Adipocyte (in vitro differentiated cells): ENCODE measurements around the gene COL23A1.
"Not testable (repeated sequence)": the region's sequence is repeated elsewhere in the genome, so short reads cannot be mapped to it uniquely, and the experiment has no call there.

ENCODE experiments used
- DNase-seq: peaks from one replicate; pipeline ENCODE4 v3.0.0-alpha.2; 2015; ENCODE audit warnings: low read depth
- H3K27me3 ChIP-seq: replicated peaks from 2 replicates; pipeline ENCODE4 v1.7.0; 2013; ENCODE audit warnings: mild to moderate bottlenecking, low read length, moderate library complexity; ENCODE audit not compliant: control insufficient read depth, insufficient read depth
- H3K36me3 ChIP-seq: 2 replicates; pipeline ENCODE4 v1.7.0; 2013; ENCODE audit warnings: low read length, mild to moderate bottlenecking, moderate library complexity; ENCODE audit not compliant: control insufficient read depth, insufficient read depth, severe bottlenecking
- H3K4me1 ChIP-seq: 2 replicates; pipeline ENCODE4 v1.7.0; 2013; ENCODE audit warnings: mild to moderate bottlenecking, low read length, moderate library complexity; ENCODE audit not compliant: control insufficient read depth, insufficient read depth
- H3K4me3 ChIP-seq: 2 replicates; pipeline ENCODE4 v1.7.0; 2013; ENCODE audit warnings: mild to moderate bottlenecking, low read length, moderate library complexity
- H3K9ac ChIP-seq: 2 replicates; pipeline ENCODE4 v1.7.0; 2013; ENCODE audit warnings: mild to moderate bottlenecking, low read length, moderate library complexity
- H3K9me3 ChIP-seq: 2 replicates; pipeline ENCODE4 v1.7.0; 2013; ENCODE audit warnings: mild to moderate bottlenecking, low read length, moderate library complexity; ENCODE audit not compliant: control insufficient read depth

Gene COL23A1

GRCh38 chr5:178202541-178202940, 387.7 kb downstream of the COL23A1 start:
- no peaks in the 10 kb centered on the region for H3K9me3 ChIP-seq
- DNase-seq, result no peak
- peaks cover 16% of the 10 kb centered on the region for H3K36me3 ChIP-seq
- H3K4me1 ChIP-seq, result peaks cover 18% of the 10 kb centered on the region
- no peak overlapping the region for H3K4me3 ChIP-seq
- no peaks in the 10 kb centered on the region for H3K27me3 ChIP-seq
- H3K9ac ChIP-seq, result no peak overlapping the region

- H3K4me3 ChIP-seq, result no peak overlapping the region
- DNase-seq, result no peak
- no peaks in the 10 kb centered on the region for H3K9me3 ChIP-seq
- no peak overlapping the region for H3K9ac ChIP-seq
- no peaks in the 10 kb centered on the region for H3K27me3 ChIP-seq
- H3K4me1 ChIP-seq, result peaks cover 12% of the 10 kb centered on the region
- H3K36me3 ChIP-seq, result peaks cover 10% of the 10 kb centered on the region
These were observed 388.3 kb downstream of the COL23A1 start for GRCh38 chr5:178201927-178202235.

- H3K36me3 ChIP-seq, result peaks cover 5% of the 10 kb centered on the region
- no peaks in the 10 kb centered on the region for H3K9me3 ChIP-seq
- no peaks in the 10 kb centered on the region for H3K27me3 ChIP-seq
- no peak overlapping the region for H3K9ac ChIP-seq
- H3K4me1 ChIP-seq, result peaks cover 7% of the 10 kb centered on the region
- DNase-seq, result no peak
- H3K4me3 ChIP-seq, result no peak overlapping the region
These were observed 388.8 kb downstream of the COL23A1 start for GRCh38 chr5:178201221-178201926.

GRCh38 chr5:178199581-178200434, 390.4 kb downstream of the COL23A1 start:
- Histone ChIP-seq H3K4me1 (no peaks in the 10 kb centered on the region), H3K9ac (no peak overlapping the region)
- DNase-seq, result no peak

GRCh38 chr5:178198706-178199105, 391.5 kb downstream of the COL23A1 start:
- peaks cover 14% of the 10 kb centered on the region for H3K27me3 ChIP-seq

More at GRCh38 chr5:178199581-178200434, 390.4 kb downstream of the COL23A1 start:
- Histone ChIP-seq H3K27me3 (peaks cover 3% of the 10 kb centered on the region), H3K4me3 (no peak overlapping the region), H3K9me3 (no peaks in the 10 kb centered on the region), H3K36me3 (no peaks in the 10 kb centered on the region)

GRCh38 chr5:178198151-178198550, 392.0 kb downstream of the COL23A1 start:
- not testable (repeated sequence) for H3K9me3 ChIP-seq, H3K4me3 ChIP-seq, H3K9ac ChIP-seq, H3K36me3 ChIP-seq, H3K4me1 ChIP-seq, DNase-seq
- peaks cover 19% of the 10 kb centered on the region for H3K27me3 ChIP-seq

More at GRCh38 chr5:178198706-178199105, 391.5 kb downstream of the COL23A1 start:
- H3K36me3 ChIP-seq, result no peaks in the 10 kb centered on the region
- H3K4me1 ChIP-seq, result no peaks in the 10 kb centered on the region
- no peak overlapping the region for H3K9ac ChIP-seq
- DNase-seq, result no peak
- no peaks in the 10 kb centered on the region for H3K9me3 ChIP-seq
- H3K4me3 ChIP-seq, result no peak overlapping the region

GRCh38 chr5:178196986-178197385, 393.2 kb downstream of the COL23A1 start:
- Histone ChIP-seq H3K9ac (no peak overlapping the region), H3K27me3 (peaks cover 23% of the 10 kb centered on the region), H3K36me3 (no peaks in the 10 kb centered on the region), H3K4me3 (no peak overlapping the region), H3K9me3 (no peaks in the 10 kb centered on the region), H3K4me1 (no peaks in the 10 kb centered on the region)
- no peak for DNase-seq

- H3K4me3 ChIP-seq, result no peak overlapping the region
These were observed 393.8 kb downstream of the COL23A1 start for GRCh38 chr5:178196281-178196812.

GRCh38 chr5:178194026-178194425, 396.2 kb downstream of the COL23A1 start:
- H3K4me3 ChIP-seq, result no peak overlapping the region
- H3K9me3 ChIP-seq, result no peaks in the 10 kb centered on the region
- peaks cover 23% of the 10 kb centered on the region for H3K27me3 ChIP-seq
- no peak overlapping the region for H3K9ac ChIP-seq
- no peak for DNase-seq
- no peaks in the 10 kb centered on the region for H3K4me1 ChIP-seq
- no peaks in the 10 kb centered on the region for H3K36me3 ChIP-seq

More at GRCh38 chr5:178196281-178196812, 393.8 kb downstream of the COL23A1 start:
- DNase-seq, result no peak
- Histone ChIP-seq H3K4me1 (no peaks in the 10 kb centered on the region), H3K36me3 (no peaks in the 10 kb centered on the region), H3K27me3 (peaks cover 23% of the 10 kb centered on the region), H3K9me3 (no peaks in the 10 kb centered on the region), H3K9ac (no peak overlapping the region)

- no peak overlapping the region for H3K9ac ChIP-seq
- DNase-seq, result no peak
- H3K36me3 ChIP-seq, result no peaks in the 10 kb centered on the region
- H3K4me3 ChIP-seq, result no peak overlapping the region
- H3K27me3 ChIP-seq, result peaks cover 23% of the 10 kb centered on the region
- H3K4me1 ChIP-seq, result no peaks in the 10 kb centered on the region
- H3K9me3 ChIP-seq, result no peaks in the 10 kb centered on the region
These were observed 396.9 kb downstream of the COL23A1 start for GRCh38 chr5:178193251-178193809.

GRCh38 chr5:178192787-178193186, 397.4 kb downstream of the COL23A1 start:
- no peak for DNase-seq
- Histone ChIP-seq H3K4me3 (no peak overlapping the region), H3K27me3 (peaks cover 23% of the 10 kb centered on the region), H3K4me1 (no peaks in the 10 kb centered on the region), H3K9ac (no peak overlapping the region), H3K9me3 (no peaks in the 10 kb centered on the region), H3K36me3 (no peaks in the 10 kb centered on the region)
